ENCODE results near the gene CFAP52. TPM values are rescaled to one million over a fixed set of nuclear protein-coding genes. Genes with fewer than 3 reads are reported as not detected.

CFAP52 gene
- total RNA-seq, 1 donor, result 0.18 TPM

Other genes with a start within 250 kb of the CFAP52 start
- gene STX8, start 822 bp upstream of the CFAP52 start, total RNA-seq (ENCODE audit: low replicate concordance), result 59.3 and 77.5 TPM in 2 replicates
- not detected in 2 replicates for gene USP43, start 68.9 kb downstream of the CFAP52 start, total RNA-seq (ENCODE audit: low replicate concordance)
- gene DHRS7C, start 214.9 kb downstream of the CFAP52 start, total RNA-seq (ENCODE audit: low replicate concordance), result not detected in 2 replicates
- gene GSG1L2, start 245.4 kb downstream of the CFAP52 start, total RNA-seq (ENCODE audit: low replicate concordance), result not detected in 2 replicates
- 0.16 TPM in 1 of 2 replicates, not detected in the other for gene GLP2R, start 249.3 kb downstream of the CFAP52 start, total RNA-seq (ENCODE audit: low replicate concordance)

Measured in fibroblast of the aortic adventitia (primary cell).